NCI-H1694 treated with DMSO at 0.1 percent for 48 hours (cell line): ENCODE results near the gene FAM83B.
"Not testable (repeated sequence)": the region's sequence is repeated elsewhere in the genome, so short reads cannot be mapped to it uniquely, and the experiment has no call there.

Source experiments
- DNase-seq: peaks from one replicate; lab custom pipeline; 2025; lab: John Stamatoyannopoulos, UW

The FAM83B gene

GRCh38 chr6:54898767-54899166 lies 52.2 kb downstream of the FAM83B start:
- DNase-seq = no peak

DNA sequence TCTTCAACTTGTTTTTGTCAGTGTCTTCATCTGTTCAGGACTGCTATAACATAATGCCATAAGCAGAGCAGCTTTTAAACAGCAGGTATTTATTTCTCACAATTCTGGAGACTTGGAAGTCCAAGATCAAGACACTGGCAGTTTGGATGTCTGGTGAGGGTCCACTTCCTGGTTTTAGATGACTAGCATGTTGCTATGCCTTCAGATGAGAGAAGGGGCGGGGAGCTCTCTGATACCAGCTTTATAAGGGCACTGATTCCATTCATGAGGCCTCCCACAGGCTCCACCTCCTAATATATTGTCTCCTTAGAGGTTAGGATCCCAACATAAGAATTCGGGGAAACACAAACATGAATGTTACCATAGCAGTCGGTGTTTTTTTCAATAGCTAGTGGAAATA lies 52.9 kb downstream of the FAM83B start:
- DNase-seq = no peak

GRCh38 chr6:54899986-54900385 lies 53.4 kb downstream of the FAM83B start:
- DNase-seq = no peak

GRCh38 chr6:54900666-54901065 lies 54.1 kb downstream of the FAM83B start:
- DNase-seq = no peak

DNA sequence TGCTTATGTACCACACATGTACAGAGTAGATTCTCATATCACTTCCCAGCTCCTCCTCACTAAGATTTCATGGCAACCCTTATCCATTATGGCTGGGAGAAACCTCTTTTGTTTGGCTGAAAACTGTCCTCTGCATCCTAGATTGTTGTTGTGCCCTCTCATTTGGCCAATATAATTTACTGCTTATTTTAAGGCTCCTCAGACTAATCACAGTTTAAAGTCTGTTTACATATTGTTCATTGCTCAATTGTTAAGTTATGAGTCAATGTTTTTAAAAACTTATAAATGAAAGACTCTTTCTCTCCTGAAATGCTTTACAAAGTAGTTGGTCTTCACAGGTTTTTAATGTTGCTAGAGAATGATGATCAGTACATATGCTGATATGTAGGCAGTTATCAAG lies 57.3 kb downstream of the FAM83B start:
- no peak for DNase-seq

DNA sequence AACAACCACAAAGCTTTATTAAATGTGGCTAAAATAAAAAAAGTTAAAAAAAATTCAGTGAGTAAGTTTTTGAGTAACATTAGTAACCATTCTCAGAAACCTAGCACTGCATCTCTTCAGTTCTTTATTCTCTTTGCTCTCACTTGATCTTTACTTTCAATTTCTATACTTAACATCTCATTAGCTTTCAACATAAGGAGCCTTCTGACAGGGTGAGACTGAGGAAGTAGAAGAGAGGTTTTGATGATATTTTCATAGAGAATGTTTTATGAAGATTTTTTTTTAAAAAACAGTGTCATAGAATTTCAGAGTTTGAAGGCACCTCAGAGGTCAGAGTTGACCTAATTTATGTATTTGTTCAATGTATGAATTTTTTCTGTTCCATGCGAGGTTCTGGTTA lies 60.8 kb downstream of the FAM83B start:
- no peak for DNase-seq

GRCh38 chr6:54909184-54909583 lies 62.6 kb downstream of the FAM83B start:
- no peak for DNase-seq

DNA sequence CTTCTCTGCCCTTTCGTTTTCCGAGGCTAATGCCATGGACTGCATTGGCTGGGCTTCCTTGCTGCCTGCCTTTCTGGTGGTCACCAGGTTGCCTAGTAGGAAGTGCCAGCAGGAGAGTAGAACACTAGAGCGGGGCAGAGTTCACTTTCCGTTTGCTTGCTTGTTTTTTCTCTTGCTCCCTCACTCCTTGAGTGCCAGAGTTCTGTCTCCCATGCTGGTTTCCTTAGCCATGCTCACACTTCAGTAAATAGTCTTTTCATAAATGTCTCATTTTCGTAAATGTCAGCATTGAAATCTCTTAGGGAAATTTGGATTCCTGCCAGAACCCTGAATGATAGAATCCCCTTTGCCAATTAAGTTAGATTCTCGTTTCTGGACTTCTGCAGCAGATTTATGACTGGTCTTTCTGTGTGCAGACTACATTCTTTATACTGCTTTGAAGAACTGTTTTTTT lies 63.9 kb downstream of the FAM83B start:
- no peak for DNase-seq

GRCh38 chr6:54910921-54911320 lies 64.3 kb downstream of the FAM83B start:
- no peak for DNase-seq

GRCh38 chr6:54913211-54913610 lies 66.6 kb downstream of the FAM83B start:
- no peak for DNase-seq

- DNase-seq = no peak
Observed at GRCh38 chr6:54916858-54917257, 70.3 kb downstream of the FAM83B start.

- no peak for DNase-seq
Observed at GRCh38 chr6:54920628-54921027, 74.1 kb downstream of the FAM83B start.

DNA sequence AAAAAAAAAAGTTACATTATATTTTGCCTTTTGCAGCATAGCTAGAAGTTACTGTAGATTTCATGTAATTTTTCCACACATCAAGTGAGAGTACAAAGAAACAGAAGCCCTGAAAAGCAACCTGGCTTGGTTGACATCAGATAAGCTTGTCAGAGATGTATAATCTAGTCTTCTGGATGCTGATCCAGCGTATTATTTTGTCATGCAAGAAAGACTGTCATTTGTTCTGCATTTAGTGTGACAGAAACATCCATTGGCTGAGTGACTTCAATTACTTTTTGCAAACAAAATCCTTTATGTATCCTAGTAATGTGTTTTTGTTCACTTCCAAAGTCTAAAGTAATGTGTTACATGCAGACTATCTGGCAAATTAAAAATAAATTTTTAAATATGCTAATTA lies 75.3 kb downstream of the FAM83B start:
- no peak for DNase-seq

- DNase-seq = no peak
Observed at GRCh38 chr6:54929245-54929909, 82.8 kb downstream of the FAM83B start.

DNA sequence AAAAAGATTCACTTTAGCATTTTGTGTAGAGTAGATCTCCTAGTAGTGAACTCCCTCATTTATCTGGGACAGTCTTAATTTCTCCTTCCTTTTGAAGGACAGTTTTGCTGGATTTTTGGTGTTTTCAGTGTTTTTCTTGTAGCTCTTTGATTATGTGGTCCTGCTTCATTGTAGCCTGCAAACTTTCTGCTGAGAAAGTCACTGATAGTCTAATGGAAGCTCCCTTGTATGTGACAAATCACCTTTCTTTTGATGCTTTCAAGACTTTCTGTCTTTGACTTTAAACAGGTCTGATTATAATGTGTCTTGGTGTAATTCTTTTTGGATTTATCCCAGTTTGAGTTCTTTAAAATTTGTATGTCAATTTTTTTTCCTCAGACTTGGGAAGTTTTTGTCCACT lies 86.1 kb downstream of the FAM83B start:
- no peak for DNase-seq

GRCh38 chr6:54935739-54936138 lies 89.2 kb downstream of the FAM83B start:
- DNase-seq = no peak

DNA sequence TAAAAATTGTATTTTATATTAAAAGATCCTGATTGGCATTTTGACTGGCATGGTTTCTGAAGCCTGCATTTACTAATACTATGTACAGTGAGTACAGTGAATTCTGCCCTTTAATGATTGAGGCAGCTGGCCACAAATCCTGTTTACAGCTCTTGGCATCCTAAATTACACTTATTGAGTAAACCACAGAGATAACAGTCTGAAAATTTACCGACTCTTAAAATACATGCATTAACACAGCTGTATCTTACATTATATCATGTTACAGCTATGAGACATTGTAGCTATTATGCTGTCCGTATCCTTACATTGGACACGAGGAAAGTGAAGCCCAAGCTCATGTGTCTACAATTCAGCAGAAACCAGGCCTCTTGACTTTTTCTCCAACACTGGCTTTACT lies 90.8 kb downstream of the FAM83B start:
- no peak for DNase-seq

DNA sequence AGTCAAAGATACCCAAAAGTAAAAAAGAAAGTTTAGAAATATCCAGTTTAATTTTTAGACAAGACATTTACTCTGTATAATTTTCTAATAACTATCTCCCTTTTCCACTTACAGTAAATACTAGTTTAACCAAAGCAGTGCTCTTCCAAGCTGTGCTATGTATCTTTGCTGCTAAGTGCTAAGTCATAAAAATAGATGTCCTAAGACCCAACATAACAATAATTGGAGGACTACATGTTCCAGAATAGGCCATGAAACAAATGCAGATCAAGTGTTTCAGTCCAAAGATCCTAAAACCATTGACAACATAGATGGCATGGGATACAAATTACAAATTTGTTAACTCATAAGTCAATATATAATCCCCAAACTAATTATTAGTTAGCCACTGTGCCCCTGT lies 111.1 kb downstream of the FAM83B start:
- no peak for DNase-seq

DNA sequence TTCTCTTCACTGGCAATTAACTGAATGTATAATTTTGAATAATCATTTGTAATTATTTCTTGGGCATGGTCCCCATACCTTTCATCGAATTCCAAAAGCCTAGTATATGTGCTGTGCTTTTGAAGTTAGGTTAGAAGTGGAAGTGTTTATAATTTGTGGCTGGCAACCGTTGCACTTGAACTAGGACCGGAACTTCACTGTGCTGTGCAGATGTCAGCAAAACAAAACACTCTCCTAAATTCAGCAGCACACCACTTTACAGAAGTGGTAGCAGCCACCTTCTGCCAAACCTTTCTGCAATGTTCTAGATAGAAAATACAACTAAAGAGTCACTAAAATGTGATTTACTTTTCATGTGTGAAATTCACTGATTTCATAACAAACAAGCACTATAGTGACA lies 111.9 kb downstream of the FAM83B start:
- DNase-seq = no peak

DNA sequence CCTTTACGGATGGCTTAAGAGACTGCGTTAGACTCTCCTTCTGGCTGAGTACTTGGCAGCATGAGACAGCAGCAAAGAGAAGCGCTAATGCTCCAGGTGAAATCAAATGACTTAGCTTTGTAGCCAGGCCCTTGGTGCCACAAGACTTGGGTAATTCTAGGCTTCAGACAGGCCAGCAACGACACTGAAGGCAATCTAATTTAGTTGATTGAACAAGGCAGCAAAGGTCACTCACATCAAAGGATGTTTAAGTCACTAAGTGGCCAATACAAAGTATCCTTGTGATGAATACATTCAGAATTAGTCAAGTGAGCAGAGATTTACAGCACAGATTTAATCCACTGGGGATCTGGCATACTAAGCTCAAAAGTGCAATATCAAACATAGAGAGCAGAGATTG lies 113.2 kb downstream of the FAM83B start:
- no peak for DNase-seq

DNA sequence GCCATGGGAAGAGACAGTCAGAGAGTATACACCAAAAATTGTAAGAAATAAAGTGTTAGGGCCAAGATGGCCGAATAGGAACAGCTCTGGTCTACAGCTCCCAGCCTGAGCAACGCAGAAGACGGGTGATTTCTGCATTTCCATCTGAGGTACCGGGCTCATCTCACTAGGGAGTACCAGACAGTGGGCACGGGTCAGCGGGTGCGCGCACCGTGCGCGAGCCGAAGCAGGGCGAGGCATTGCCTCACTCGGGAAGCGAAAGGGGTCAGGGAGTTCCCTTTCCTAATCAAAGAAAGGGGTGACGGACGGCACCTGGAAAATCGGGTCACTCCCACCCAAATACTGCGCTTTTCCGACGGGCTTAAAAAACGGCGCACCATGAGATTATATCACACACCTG lies 114.8 kb downstream of the FAM83B start:
- not testable (repeated sequence) for DNase-seq

DNA sequence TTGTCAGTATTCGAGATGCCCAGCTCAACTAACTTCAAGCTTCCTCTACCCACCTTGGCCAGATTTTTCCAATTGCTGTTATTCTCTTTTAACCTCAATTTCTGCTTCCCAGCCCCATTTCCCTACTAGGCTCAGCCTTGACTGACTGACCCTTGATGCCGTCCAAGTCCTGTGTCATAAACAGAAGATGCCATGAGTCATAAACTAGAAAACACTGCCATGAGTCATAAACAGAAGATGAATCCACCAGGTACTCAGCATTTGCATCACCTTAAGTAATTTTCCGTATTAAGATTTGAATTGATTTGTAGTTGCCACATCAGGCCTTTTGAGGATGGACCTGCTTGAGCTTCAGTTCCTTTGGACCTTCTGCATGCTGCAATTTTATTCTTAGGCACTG lies 123.8 kb downstream of the FAM83B start:
- no peak for DNase-seq

DNA sequence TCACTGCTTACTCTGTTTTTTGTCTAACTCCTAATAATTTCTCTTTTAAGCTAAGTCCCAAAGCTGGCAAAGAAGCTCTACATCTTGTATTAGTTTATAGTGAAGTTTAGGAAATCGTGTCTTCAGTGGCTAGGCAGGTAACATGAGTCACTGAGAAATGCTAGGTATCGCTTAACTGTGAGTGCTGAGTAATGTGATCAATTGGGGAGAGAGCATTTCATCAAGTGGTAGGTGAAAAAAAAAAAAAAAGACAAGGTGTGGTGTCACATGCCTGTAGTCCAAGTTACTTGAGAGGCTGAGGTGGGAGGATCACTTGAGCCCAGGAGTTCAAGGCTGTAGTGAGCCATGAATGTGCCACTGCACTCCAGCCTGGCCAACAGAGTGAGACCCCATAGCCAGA lies 125.3 kb downstream of the FAM83B start:
- no peak for DNase-seq

DNA sequence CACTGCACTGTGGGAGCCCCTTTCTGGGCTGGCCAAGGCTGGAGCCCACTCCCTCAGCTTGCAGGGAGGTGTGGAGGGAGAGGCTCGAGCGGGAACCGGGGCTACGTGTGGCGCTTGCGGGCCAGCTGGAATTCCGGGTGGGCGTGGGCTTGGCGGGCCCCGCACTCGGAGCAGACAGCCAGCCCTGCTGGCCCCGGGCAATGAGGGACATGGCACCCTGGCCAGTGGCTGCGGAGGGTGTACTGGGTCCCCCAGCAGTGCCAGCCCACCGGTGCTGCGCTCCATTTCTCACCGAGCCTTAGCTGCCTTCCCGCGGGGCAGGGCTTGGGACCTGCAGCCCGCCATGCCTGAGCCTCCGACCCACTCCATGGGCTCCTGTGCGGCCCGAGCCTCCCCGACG lies 132.6 kb downstream of the FAM83B start:
- DNase-seq = not testable (repeated sequence)
